ENCODE measurements around the gene GBA2. TPM values are rescaled to one million over a fixed set of nuclear protein-coding genes. Genes with fewer than 3 reads are reported as not detected.

GBA2 gene
- polyA plus RNA-seq, 1 of the 3 experiments (the other 2 are of a cell fraction): 71.5 TPM

DNA sequence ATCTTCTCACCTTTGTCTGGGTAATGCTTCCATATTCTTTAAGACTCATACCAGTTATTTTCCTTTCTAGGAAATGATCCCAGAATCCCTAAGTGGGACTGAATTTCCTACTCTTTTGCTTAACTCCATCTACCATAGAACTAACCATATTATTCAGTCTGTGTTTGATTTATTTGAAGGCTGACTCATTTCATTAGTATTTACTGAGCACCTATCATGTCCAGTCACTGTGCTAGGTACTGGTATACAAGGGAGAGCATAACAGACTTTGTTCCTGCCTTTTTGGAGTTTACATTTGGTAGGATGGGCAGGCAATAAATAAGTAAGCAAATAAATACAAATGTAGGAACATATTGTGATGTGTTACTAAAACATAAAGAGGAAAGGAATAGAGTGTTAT is 46.7 kb upstream of the GBA2 start:
- no peak for DNase-seq
- ChIA-PET CTCF (interaction anchor here (1.5 to 2.9 kb wide), 4 partner anchors 11 to 87 kb away, joined by 3 to 14 read pairs (median 8); partner anchors contain the start of gene HINT2), POLR2A (no interaction called here)
- H4K20me1 ChIP-seq (ENCODE audit: insufficient read depth): no peaks in the 10 kb centered on the region
- no peak overlapping the region for H3K27ac ChIP-seq (ENCODE audit: low read depth in 2 of 2, low read length in 1 of 2)
- H3K79me2 ChIP-seq (ENCODE audit: insufficient read depth): no peaks in the 10 kb centered on the region
- H3K4me1 ChIP-seq (ENCODE audit: control insufficient read depth in 1 of 2, insufficient read depth in 2 of 2, low read depth in 1 of 2, low read length in 1 of 2): peaks cover 0 to 19% of the 10 kb centered on the region in 2 experiments; a peak in 2 of 4 replicates
- no peak overlapping the region for H3K4me3 ChIP-seq (ENCODE audit: low read depth in 2 of 2, low read length in 1 of 2)
- peaks cover 9% of the 10 kb centered on the region for H3F3A ChIP-seq (replicated peaks; ENCODE audit: insufficient read depth)
- no peak overlapping the region for H3K9ac ChIP-seq
- no peak for TF ChIP-seq NFIC (IDR thresholded peaks at IDR 0.05; ENCODE audit: borderline replicate concordance)
- no peak for TF ChIP-seq NRF1 (IDR thresholded peaks at IDR 0.05; ENCODE audit: low read depth, low read length)
- TF ChIP-seq SIN3A (IDR thresholded peaks at IDR 0.05; ENCODE audit: borderline replicate concordance, low read depth, low read length): no peak
- TF ChIP-seq, protein P1, sequence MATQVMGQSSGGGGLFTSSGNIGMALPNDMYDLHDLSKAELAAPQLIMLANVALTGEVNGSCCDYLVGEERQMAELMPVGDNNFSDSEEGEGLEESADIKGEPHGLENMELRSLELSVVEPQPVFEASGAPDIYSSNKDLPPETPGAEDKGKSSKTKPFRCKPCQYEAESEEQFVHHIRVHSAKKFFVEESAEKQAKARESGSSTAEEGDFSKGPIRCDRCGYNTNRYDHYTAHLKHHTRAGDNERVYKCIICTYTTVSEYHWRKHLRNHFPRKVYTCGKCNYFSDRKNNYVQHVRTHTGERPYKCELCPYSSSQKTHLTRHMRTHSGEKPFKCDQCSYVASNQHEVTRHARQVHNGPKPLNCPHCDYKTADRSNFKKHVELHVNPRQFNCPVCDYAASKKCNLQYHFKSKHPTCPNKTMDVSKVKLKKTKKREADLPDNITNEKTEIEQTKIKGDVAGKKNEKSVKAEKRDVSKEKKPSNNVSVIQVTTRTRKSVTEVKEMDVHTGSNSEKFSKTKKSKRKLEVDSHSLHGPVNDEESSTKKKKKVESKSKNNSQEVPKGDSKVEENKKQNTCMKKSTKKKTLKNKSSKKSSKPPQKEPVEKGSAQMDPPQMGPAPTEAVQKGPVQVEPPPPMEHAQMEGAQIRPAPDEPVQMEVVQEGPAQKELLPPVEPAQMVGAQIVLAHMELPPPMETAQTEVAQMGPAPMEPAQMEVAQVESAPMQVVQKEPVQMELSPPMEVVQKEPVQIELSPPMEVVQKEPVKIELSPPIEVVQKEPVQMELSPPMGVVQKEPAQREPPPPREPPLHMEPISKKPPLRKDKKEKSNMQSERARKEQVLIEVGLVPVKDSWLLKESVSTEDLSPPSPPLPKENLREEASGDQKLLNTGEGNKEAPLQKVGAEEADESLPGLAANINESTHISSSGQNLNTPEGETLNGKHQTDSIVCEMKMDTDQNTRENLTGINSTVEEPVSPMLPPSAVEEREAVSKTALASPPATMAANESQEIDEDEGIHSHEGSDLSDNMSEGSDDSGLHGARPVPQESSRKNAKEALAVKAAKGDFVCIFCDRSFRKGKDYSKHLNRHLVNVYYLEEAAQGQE (IDR thresholded peaks at IDR 0.05; ENCODE audit: low read depth, low read length): no peak
- TF ChIP-seq, protein P2, sequence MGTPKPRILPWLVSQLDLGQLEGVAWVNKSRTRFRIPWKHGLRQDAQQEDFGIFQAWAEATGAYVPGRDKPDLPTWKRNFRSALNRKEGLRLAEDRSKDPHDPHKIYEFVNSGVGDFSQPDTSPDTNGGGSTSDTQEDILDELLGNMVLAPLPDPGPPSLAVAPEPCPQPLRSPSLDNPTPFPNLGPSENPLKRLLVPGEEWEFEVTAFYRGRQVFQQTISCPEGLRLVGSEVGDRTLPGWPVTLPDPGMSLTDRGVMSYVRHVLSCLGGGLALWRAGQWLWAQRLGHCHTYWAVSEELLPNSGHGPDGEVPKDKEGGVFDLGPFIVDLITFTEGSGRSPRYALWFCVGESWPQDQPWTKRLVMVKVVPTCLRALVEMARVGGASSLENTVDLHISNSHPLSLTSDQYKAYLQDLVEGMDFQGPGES (IDR thresholded peaks at IDR 0.05; ENCODE audit: low read depth, low read length): no peak
- no peak for TF ChIP-seq RAD21 (IDR thresholded peaks at IDR 0.05; ENCODE audit: low read length)
- no peak for TF ChIP-seq EP300 (IDR thresholded peaks at IDR 0.05; ENCODE audit: borderline replicate concordance in 1 of 2, low read depth in 1 of 2, low read length in 1 of 2)
- no peak for TF ChIP-seq RCOR1 (IDR thresholded peaks at IDR 0.05; ENCODE audit: low read length)
- TF ChIP-seq MEF2A (IDR thresholded peaks at IDR 0.05; ENCODE audit: borderline replicate concordance, low read depth): no peak
- TF ChIP-seq, protein P3, sequence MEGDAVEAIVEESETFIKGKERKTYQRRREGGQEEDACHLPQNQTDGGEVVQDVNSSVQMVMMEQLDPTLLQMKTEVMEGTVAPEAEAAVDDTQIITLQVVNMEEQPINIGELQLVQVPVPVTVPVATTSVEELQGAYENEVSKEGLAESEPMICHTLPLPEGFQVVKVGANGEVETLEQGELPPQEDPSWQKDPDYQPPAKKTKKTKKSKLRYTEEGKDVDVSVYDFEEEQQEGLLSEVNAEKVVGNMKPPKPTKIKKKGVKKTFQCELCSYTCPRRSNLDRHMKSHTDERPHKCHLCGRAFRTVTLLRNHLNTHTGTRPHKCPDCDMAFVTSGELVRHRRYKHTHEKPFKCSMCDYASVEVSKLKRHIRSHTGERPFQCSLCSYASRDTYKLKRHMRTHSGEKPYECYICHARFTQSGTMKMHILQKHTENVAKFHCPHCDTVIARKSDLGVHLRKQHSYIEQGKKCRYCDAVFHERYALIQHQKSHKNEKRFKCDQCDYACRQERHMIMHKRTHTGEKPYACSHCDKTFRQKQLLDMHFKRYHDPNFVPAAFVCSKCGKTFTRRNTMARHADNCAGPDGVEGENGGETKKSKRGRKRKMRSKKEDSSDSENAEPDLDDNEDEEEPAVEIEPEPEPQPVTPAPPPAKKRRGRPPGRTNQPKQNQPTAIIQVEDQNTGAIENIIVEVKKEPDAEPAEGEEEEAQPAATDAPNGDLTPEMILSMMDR (IDR thresholded peaks at IDR 0.05): no peak
- TF ChIP-seq YY1 (IDR thresholded peaks at IDR 0.05; ENCODE audit: low read depth): no peak
- TF ChIP-seq, protein P4, sequence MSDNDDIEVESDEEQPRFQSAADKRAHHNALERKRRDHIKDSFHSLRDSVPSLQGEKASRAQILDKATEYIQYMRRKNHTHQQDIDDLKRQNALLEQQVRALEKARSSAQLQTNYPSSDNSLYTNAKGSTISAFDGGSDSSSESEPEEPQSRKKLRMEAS (IDR thresholded peaks at IDR 0.05; ENCODE audit: low read depth): no peak
- no peak for TF ChIP-seq TCF12 (IDR thresholded peaks at IDR 0.05)
- TF ChIP-seq GATA2 (CRISPR knock-in tag; IDR thresholded peaks at IDR 0.05): no peak
- no peak for TF ChIP-seq FOXM1 (IDR thresholded peaks at IDR 0.05; ENCODE audit: low read depth)
- TF ChIP-seq RXRA (IDR thresholded peaks at IDR 0.05; ENCODE audit: borderline replicate concordance, low read depth): no peak
- no peak for TF ChIP-seq FOXJ3 (CRISPR knock-in tag; IDR thresholded peaks at IDR 0.05)
- no peak for TF ChIP-seq RFX5 (IDR thresholded peaks at IDR 0.05; ENCODE audit: low read length)
- no peak for TF ChIP-seq ELF1 (IDR thresholded peaks at IDR 0.05)
- peaks cover 0 to 3% of the 10 kb centered on the region in 2 experiments for H3K36me3 ChIP-seq (replicated peaks in 1 of 2; ENCODE audit: control insufficient read depth in 1 of 2, insufficient read depth in 2 of 2, low read length in 1 of 2)
- H3K27me3 ChIP-seq (ENCODE audit: insufficient read depth): no peaks in the 10 kb centered on the region
- H3K9me3 ChIP-seq: no peaks in the 10 kb centered on the region
- no peak overlapping the region for H3K4me2 ChIP-seq
- no peak overlapping the region for H2AFZ ChIP-seq (ENCODE audit: low read depth)
- no peaks in the 10 kb centered on the region for H3K9me2 ChIP-seq

Measured in SK-N-SH (cell line).